ENCODE data around the gene SETDB2. TPM values are rescaled to one million over a fixed set of nuclear protein-coding genes. Genes with fewer than 3 reads are reported as not detected.

Gene SETDB2
- total and polyA plus RNA-seq, 2 donors (not counting 3 experiments of a cell fraction or from before 2014, with no cell fraction given): 1.5 to 5.6 TPM

DNA sequence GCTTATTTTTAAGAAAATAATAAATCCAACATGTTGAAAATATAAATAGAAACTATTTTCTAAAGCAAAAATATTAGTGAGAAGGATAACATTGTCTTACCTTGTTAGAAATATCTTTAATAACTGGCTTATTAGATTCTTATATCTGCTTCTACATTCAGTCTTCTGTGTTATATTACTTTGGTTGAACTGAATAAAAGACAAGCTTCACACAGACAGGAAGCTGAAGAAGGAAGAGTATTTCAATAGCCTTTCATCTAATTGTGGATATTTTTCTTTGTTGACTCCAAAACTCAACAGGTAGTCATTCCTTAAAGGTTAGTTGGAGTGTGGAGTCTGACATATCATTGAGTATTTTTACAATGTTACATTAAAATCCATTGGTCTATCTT lies 10.9 kb downstream of the SETDB2 start:
- H3K9ac ChIP-seq (replicated peaks; ENCODE audit: extremely low read depth, insufficient read depth, low read length): no peak overlapping the region
- peaks cover 3% of the 10 kb centered on the region for H4K20me1 ChIP-seq (replicated peaks; ENCODE audit: control insufficient read depth, extremely low read depth, insufficient read depth, low read length)
- H3K4me2 ChIP-seq (ENCODE audit: insufficient read depth, low read length): no peak overlapping the region
- FAIRE-seq: no peak
- no peaks in the 10 kb centered on the region for H3K36me3 ChIP-seq (ENCODE audit: control insufficient read depth in 2 of 2, extremely low read depth in 1 of 2, insufficient read depth in 2 of 2, low read length in 2 of 2)
- no peak overlapping the region for H3K27ac ChIP-seq (ENCODE audit: insufficient read depth, low read depth, low read length)
- dilution Hi-C loops (cut with MboI; ENCODE audit: extremely low pct_ligation_motif_present, low sequenced_read_pairs): no loop called here
- no peaks in the 10 kb centered on the region for H3K79me2 ChIP-seq (ENCODE audit: control insufficient read depth, insufficient read depth, low read length)
- DNase-seq (ENCODE audit: low read depth, low spot score): no peak
- intact Hi-C loops (cut with micrococcal nuclease): no loop called here
- H3K4me1 ChIP-seq (ENCODE audit: control insufficient read depth, extremely low read depth, insufficient read depth, low read length): peaks cover 6% of the 10 kb centered on the region
- no peaks in the 10 kb centered on the region for H3K9me1 ChIP-seq (replicated peaks; ENCODE audit: control insufficient read depth, extremely low read depth, insufficient read depth, low read length)
- BruUV-seq (replicated peaks): no TSS peak
- no peaks in the 10 kb centered on the region for H3K9me3 ChIP-seq (replicated peaks; ENCODE audit: control insufficient read depth, insufficient read depth, low read length)
- TF ChIP-seq POLR2AphosphoS5 (IDR thresholded peaks at IDR 0.05; ENCODE audit: insufficient read depth, low read depth, low read length) (no peak), FOS (IDR thresholded peaks at IDR 0.05; ENCODE audit: borderline replicate concordance, insufficient read depth, low read length) (no peak), POLR2A (IDR thresholded peaks at IDR 0.05; ENCODE audit: low read depth, low read length) (no peak), MYC (IDR thresholded peaks at IDR 0.05; ENCODE audit: low read depth, low read length) (no peak), GATA2 (IDR thresholded peaks at IDR 0.05; ENCODE audit: insufficient read depth, insufficient read length, low read depth, low read length) (no peak), JUN (IDR thresholded peaks at IDR 0.05; ENCODE audit: borderline replicate concordance, insufficient read depth, insufficient read length, low read depth) (no peak), EZH2 (IDR thresholded peaks at IDR 0.05; ENCODE audit: borderline replicate concordance, low read depth, low read length, severe bottlenecking) (no peak)
- TF ChIP-seq, protein P1, sequence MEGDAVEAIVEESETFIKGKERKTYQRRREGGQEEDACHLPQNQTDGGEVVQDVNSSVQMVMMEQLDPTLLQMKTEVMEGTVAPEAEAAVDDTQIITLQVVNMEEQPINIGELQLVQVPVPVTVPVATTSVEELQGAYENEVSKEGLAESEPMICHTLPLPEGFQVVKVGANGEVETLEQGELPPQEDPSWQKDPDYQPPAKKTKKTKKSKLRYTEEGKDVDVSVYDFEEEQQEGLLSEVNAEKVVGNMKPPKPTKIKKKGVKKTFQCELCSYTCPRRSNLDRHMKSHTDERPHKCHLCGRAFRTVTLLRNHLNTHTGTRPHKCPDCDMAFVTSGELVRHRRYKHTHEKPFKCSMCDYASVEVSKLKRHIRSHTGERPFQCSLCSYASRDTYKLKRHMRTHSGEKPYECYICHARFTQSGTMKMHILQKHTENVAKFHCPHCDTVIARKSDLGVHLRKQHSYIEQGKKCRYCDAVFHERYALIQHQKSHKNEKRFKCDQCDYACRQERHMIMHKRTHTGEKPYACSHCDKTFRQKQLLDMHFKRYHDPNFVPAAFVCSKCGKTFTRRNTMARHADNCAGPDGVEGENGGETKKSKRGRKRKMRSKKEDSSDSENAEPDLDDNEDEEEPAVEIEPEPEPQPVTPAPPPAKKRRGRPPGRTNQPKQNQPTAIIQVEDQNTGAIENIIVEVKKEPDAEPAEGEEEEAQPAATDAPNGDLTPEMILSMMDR (IDR thresholded peaks at IDR 0.05; ENCODE audit: extremely low read depth in 1 of 2, insufficient read depth in 1 of 2, low read depth in 1 of 2, low read length in 2 of 2): no peak
- TF ChIP-seq, protein P2, sequence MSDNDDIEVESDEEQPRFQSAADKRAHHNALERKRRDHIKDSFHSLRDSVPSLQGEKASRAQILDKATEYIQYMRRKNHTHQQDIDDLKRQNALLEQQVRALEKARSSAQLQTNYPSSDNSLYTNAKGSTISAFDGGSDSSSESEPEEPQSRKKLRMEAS (IDR thresholded peaks at IDR 0.05; ENCODE audit: insufficient read depth, insufficient read length): no peak
- H2AFZ ChIP-seq (ENCODE audit: low read depth, low read length): no peak overlapping the region
- ChIA-PET POLR2A (no interaction called here), CTCF (interaction anchor here (1.1 kb wide), 1 partner anchor 10 kb away, joined by 3 read pairs; no protein-coding TSS in a partner anchor)
- H3K27me3 ChIP-seq (ENCODE audit: control insufficient read depth in 2 of 2, insufficient read depth in 2 of 2, low read length in 2 of 2): peaks cover 3 to 7% of the 10 kb centered on the region in 2 experiments
- no peak overlapping the region for H3K4me3 ChIP-seq (replicated peaks in 1 of 3; ENCODE audit: insufficient read depth in 1 of 3, low read depth in 1 of 3, low read length in 3 of 3)
